ENCODE data around the gene EIF4EBP2.

Gene EIF4EBP2

GRCh38 chr10:70462349-70462984, 58.5 kb downstream of the EIF4EBP2 start:
- no peak for DNase-seq

GRCh38 chr10:70465278-70465677, 61.3 kb downstream of the EIF4EBP2 start:
- DNase-seq = no peak

- no peak for DNase-seq
These were observed 61.9 kb downstream of the EIF4EBP2 start for GRCh38 chr10:70465832-70466231.

DNA sequence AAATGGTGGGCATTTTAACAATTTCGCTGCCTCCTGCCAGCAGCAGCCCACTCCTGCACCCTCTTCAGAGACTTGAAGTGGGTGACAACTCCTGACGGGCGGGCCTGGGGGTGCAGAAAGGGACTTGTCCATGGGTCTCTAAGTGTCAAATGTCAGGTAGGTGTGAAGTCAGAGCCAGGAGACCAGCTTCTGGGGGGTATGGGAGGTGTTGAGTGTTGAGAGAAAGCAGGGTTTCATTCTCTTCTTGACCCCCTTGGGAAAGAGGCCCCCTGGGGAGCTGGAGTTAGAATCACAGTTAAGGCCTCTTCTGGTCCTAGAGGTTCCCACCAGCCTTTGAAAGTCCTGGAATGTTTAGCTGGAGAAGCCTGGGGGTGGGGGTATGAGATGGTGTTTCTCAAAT, 63.0 kb downstream of the EIF4EBP2 start:
- no peak for DNase-seq

DNA sequence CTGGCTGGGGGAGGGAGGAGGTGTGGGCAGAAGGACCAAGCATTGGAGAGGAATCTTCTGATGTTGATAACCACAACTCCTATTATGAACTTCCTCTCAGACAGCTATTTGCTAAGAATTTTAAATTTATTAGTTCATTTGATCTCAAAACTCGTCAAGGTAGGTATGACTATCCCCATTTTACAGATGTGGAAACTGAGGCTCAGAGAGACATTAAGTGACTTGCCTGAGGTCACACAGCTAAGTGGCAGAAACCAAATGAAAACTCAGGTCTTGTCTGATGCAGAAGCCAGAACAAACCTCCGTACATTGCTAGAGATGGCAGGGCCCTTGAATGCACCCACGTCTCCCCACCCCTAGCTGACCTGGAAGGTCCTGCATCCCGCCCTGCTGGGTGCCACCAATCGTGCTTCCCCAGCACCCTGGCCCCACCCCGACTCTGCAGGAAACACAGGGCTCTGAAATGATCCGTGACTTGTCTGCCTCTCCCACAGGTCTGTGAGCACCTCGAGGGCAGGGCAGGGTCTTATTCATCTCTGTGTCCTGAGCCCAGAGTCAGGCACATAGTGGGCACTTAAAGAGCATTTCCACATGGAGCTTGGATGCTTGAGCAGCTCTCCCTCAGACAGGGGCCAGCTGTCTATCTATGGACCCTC, 69.0 kb downstream of the EIF4EBP2 start:
- no peak for DNase-seq

GRCh38 chr10:70474780-70475179, 70.8 kb downstream of the EIF4EBP2 start:
- no peak for DNase-seq

- no peak for DNase-seq
These were observed 71.7 kb downstream of the EIF4EBP2 start for GRCh38 chr10:70475661-70476060.

GRCh38 chr10:70476249-70477035, 72.5 kb downstream of the EIF4EBP2 start:
- DNase-seq = no peak

DNA sequence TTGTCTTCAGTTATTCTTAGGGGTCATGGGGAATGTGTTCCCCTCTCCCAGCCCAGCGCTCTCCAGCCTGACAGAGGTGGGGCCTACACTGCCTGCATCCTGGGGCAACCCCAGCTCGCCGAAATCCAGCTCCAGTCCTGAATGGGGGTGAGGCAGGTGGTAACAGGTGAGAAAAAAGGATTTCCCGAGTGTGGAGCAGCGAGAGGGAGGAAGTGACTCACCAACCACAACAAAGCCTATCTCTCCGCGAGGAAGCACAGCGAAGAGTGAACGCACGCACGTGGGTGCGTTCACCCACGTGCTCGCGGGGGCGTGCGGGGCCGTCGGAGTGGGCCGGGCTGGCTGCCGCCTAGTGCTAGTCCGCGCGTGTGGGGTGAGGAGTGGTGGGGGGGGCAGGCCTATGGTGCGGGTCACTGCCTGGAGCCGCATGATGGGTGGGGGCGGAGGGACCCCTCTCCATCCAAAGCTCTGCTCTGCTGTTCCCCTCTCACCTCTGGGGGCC, 73.8 kb downstream of the EIF4EBP2 start:
- peak; percentile 69 for DNase-seq
